HEK293T (cell line): ENCODE results near the gene MKLN1.
A peak's percentile ranks its signal among the peaks of the same experiment; 100 is the strongest.

Source experiments
- CTCF ChIA-PET: fragments of 350-600 bp; formaldehyde crosslinking; extraction: SDS; loops from one replicate; lab custom pipeline; 2021; ENCODE audit warnings: antibody characterized with exemption, inconsistent platforms; lab: Yijun Ruan, JAX
- POLR2A ChIA-PET: fragments of 350-600 bp; formaldehyde crosslinking; extraction: SDS; loops from one replicate; lab custom pipeline; 2020; ENCODE audit warnings: antibody characterized with exemption, inconsistent platforms; lab: Yijun Ruan, JAX
- DNase-seq: peaks from one replicate; pipeline ENCODE4 v3.0.0; 2012; ENCODE audit warnings: mixed read lengths; ENCODE audit errors: extremely low spot score
- ARNT ChIP-seq: fragments of 450-650 bp; IDR thresholded peaks from 2 replicates; pipeline ENCODE4 v1.6.1; 2017; ENCODE audit warnings: mild to moderate bottlenecking
- BHLHE40 ChIP-seq: fragments of 450-650 bp; IDR thresholded peaks from 2 replicates; pipeline ENCODE4 v1.6.1; 2016; ENCODE audit warnings: mild to moderate bottlenecking, moderate library complexity, borderline replicate concordance
- CTBP1 ChIP-seq: fragments of 450-650 bp; IDR thresholded peaks from 2 replicates; pipeline ENCODE4 v1.6.1; 2016; ENCODE audit warnings: borderline replicate concordance
- ELF4 ChIP-seq: fragments of 450-650 bp; IDR thresholded peaks from 2 replicates; pipeline ENCODE4 v1.6.1; 2017; ENCODE audit warnings: antibody characterized with exemption
- FOXA1 ChIP-seq: fragments of 450-650 bp; IDR thresholded peaks from 2 replicates; pipeline ENCODE4 v1.6.1; 2016; ENCODE audit warnings: mild to moderate bottlenecking
- FOXK2 ChIP-seq: fragments of 450-650 bp; IDR thresholded peaks from 2 replicates; pipeline ENCODE4 v1.6.1; 2016; ENCODE audit warnings: mild to moderate bottlenecking
- FOXM1 ChIP-seq: fragments of 450-650 bp; IDR thresholded peaks from 2 replicates; pipeline ENCODE4 v1.6.1; 2017; ENCODE audit warnings: mild to moderate bottlenecking, borderline replicate concordance
- HDGF ChIP-seq: fragments of 450-650 bp; IDR thresholded peaks from 2 replicates; pipeline ENCODE4 v1.6.1; 2017; ENCODE audit warnings: antibody characterized with exemption, borderline replicate concordance
- L3MBTL2 ChIP-seq: fragments of 450-650 bp; conservative IDR thresholded peaks from 2 replicates; pipeline ENCODE4 v1.6.1; 2016; ENCODE audit warnings: mild to moderate bottlenecking
- LEF1 ChIP-seq: fragments of 450-650 bp; IDR thresholded peaks from 2 replicates; pipeline ENCODE4 v1.6.1; 2017; ENCODE audit warnings: mild to moderate bottlenecking, borderline replicate concordance
- NFRKB ChIP-seq: fragments of 450-650 bp; IDR thresholded peaks from 2 replicates; pipeline ENCODE4 v1.6.1; 2016; ENCODE audit warnings: mild to moderate bottlenecking, moderate library complexity
- SP1 ChIP-seq: fragments of 450-650 bp; IDR thresholded peaks from 2 replicates; pipeline ENCODE4 v1.6.1; 2017
- SUZ12 ChIP-seq: fragments of 450-650 bp; IDR thresholded peaks from 2 replicates; pipeline ENCODE4 v1.6.1; 2016; ENCODE audit warnings: mild to moderate bottlenecking
- TARDBP ChIP-seq: fragments of 450-650 bp; IDR thresholded peaks from 2 replicates; pipeline ENCODE4 v1.6.1; 2016
- ZNF384 ChIP-seq: fragments of 450-650 bp; IDR thresholded peaks from 2 replicates; pipeline ENCODE4 v1.6.1; 2016
- TF ChIP-seq, protein P1 (sequence below): fragments of 450-650 bp; IDR thresholded peaks from 2 replicates; pipeline ENCODE4 v1.6.1; 2016

MKLN1 gene

DNA sequence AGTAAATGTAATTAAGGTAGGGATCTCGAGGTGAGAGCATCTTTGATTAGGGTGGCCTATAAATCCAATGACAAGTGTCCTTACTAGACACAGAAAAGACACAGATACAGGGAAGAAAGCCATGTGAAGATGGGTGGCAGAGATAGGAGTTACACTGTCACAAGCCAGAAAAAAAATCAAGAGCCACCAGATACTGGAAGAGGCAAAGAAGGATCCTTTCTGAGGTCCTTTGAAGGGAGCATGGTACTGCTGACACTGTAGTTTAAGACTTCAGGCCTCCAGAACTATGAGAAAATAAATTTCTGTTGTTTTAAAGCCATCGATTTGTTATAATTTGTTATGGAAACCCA lies 56.6 kb downstream of the MKLN1 start:
- no peak for TF ChIP-seq FOXA1
- TF ChIP-seq CTBP1: no peak
- no peak for TF ChIP-seq TARDBP
- no peak for TF ChIP-seq FOXM1
- TF ChIP-seq ZNF384: no peak
- no peak for TF ChIP-seq HDGF
- TF ChIP-seq L3MBTL2: no peak
- TF ChIP-seq SUZ12: no peak
- no peak for TF ChIP-seq BHLHE40
- no peak for TF ChIP-seq FOXK2
- TF ChIP-seq NFRKB: no peak
- TF ChIP-seq ARNT: no peak
- no peak for TF ChIP-seq ELF4
- TF ChIP-seq LEF1: no peak
- DNase-seq: no peak
- POLR2A ChIA-PET: no interaction called here
- CTCF ChIA-PET: interaction anchor here (0.6 kb wide), 1 partner anchor 10 kb away, joined by 3 read pairs; no protein-coding TSS in a partner anchor

DNA sequence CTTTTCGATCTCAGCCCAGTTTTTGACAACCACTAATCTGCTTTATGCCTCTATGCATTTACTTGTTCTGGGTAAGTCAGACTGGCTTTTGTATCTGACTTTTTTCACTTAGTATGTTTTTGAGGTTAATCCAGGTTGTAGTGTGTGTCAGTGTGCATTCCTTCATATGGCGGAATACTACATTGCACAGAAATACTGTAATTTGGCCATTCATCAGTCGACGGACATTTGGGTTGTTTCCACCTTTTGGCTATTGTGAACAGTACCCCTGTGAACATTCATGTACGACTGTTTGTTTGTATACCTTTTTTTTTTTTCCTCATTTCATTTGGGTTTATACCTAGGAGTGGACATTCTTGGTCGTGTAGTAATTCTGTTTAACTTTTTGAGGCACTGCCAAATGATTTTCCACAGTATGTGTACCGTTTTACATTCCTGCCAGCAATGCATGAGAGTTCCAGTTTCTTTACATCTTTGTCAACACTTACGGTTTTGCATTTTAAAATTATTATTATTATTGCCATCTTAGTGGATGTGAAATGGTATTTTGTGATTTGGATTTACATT lies 57.4 kb downstream of the MKLN1 start:
- no peak for DNase-seq
- TF ChIP-seq SP1 (no peak), L3MBTL2 (no peak), HDGF (no peak), ZNF384 (no peak), FOXA1 (no peak), ELF4 (no peak)
- CTCF ChIA-PET: no interaction called here
- POLR2A ChIA-PET: no interaction called here

DNA sequence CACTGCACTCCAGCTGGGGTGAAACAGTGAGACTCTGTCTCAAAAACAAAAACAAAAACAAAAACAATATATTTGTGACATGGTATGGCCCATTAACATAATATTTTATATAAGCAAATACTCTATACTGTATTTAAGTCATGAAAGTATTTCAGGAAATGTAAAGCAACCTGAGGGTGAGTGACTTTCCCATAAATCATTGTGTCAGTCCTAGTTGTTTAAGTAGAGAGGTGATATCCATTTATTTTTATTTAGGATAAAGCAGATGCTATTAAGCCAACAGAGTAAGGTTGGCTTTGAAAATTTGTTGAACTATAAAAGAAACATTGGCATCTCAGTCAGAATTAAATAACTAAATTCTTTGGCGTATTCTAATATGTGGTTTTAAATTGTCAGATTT lies 60.5 kb downstream of the MKLN1 start:
- no peak for TF ChIP-seq FOXA1
- TF ChIP-seq, protein P1, sequence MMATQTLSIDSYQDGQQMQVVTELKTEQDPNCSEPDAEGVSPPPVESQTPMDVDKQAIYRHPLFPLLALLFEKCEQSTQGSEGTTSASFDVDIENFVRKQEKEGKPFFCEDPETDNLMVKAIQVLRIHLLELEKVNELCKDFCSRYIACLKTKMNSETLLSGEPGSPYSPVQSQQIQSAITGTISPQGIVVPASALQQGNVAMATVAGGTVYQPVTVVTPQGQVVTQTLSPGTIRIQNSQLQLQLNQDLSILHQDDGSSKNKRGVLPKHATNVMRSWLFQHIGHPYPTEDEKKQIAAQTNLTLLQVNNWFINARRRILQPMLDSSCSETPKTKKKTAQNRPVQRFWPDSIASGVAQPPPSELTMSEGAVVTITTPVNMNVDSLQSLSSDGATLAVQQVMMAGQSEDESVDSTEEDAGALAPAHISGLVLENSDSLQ: peak; percentile 81
- no peak for TF ChIP-seq SP1
- no peak for TF ChIP-seq NFRKB
- no peak for TF ChIP-seq ZNF384
- DNase-seq: no peak
- ChIA-PET POLR2A (no interaction called here), CTCF (interaction anchor here (0.6 kb wide), 1 partner anchor 39 kb away, joined by 3 read pairs; no protein-coding TSS in a partner anchor)

DNA sequence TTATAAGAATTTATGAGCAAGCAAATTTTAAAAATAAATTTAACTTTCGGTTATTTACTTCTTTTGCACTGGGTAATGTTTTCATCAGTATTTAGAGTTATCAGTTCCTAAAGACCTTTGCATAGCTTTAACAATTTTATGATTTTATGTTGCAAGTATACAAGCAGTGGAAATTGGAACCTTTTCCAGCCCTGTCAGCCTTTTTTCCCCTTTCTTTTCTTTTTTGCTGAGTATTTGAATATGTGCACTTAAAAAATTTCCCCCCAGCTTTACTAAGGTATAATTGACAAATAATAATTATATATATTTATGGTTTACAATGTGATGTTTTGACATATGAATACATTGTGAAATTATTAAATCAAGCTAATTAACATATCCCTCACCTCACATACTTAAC lies 62.6 kb downstream of the MKLN1 start:
- no peak for DNase-seq
- ChIA-PET POLR2A (no interaction called here), CTCF (no interaction called here)
- TF ChIP-seq BHLHE40: no peak
- no peak for TF ChIP-seq ARNT
- no peak for TF ChIP-seq SP1
- TF ChIP-seq FOXM1: no peak
- TF ChIP-seq NFRKB: no peak
- no peak for TF ChIP-seq TARDBP
- TF ChIP-seq ELF4: no peak
- no peak for TF ChIP-seq ZNF384
- no peak for TF ChIP-seq SUZ12
- no peak for TF ChIP-seq LEF1
- TF ChIP-seq, protein P1: no peak

DNA sequence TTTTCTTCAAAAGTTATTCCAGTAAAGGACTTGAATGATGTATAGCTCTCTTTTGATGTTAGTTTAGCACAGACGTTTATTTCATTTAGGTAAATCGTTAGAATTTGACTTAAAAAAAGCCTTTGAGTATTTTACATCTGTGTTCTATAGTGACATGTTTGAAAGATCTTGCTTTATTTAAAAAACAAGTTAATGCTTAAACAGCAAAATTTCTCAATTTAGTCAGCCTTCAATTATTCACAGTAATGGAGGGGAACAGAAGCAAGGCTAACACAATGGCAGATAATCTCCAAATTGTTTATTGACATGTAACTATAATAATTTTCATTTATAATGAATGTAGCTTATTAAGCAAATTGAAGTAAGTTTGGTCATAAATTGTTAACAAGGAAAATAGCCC lies 63.5 kb downstream of the MKLN1 start:
- ChIA-PET CTCF (no interaction called here), POLR2A (interaction anchor here (1.0 kb wide), 1 partner anchor 64 kb away, joined by 4 read pairs; the partner anchor contains the start of gene MKLN1)
- TF ChIP-seq TARDBP (no peak), CTBP1 (no peak), LEF1 (no peak), BHLHE40 (no peak), FOXM1 (no peak), SUZ12 (no peak), L3MBTL2 (no peak)
- DNase-seq: no peak

DNA sequence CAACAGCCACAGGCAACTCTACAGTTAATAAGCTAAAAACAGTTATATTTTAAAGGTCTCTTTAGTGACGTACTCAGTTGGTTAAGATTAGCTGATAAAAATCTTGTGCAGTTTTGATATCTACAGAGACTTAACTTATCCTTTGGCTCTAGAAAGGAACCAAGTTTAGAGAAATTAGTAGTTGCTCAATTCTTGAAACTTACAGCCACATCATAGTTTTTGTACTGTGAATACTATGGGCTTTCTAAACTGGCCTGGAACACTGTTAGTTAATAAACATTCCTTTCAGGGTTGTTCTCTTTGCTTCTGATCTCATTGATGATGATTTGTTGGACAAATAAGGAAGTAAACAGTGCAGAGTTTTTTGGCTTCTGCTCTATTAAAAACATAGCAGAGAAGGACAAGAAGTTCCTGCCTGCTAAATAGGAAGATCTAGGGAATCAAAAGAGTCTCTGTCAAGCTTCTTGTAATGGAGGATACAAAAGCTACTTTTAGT lies 73.1 kb downstream of the MKLN1 start:
- no peak for DNase-seq
- CTCF ChIA-PET: no interaction called here
- TF ChIP-seq SUZ12 (no peak), TARDBP (no peak), NFRKB (no peak), BHLHE40 (no peak), FOXA1 (no peak), ZNF384 (no peak), LEF1 (no peak), HDGF (no peak), FOXM1 (no peak), ARNT (no peak), FOXK2 (no peak), ELF4 (no peak), CTBP1 (no peak), L3MBTL2 (no peak), SP1 (no peak)
- TF ChIP-seq, protein P1: no peak
- POLR2A ChIA-PET: no interaction called here

DNA sequence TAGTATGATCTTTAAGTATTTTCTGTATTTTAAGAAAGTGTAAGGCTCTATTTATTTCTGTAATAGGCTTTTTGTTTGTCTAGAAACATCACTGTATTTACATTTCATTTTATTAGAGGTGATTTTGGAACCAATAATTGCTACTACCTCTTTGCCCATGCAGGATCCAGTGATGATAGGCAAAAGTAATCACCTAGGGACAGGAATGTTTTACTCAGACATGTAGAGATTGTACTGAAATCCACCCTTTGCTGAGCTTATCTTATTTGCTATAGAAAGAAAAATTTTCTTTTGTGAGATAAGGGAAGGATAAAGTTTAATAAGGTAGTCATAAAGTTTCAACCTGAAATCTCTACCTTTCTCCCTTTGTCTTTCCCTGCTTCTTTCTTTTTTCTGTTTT lies 73.5 kb downstream of the MKLN1 start:
- DNase-seq: no peak
- ChIA-PET POLR2A (no interaction called here), CTCF (no interaction called here)
- no peak for TF ChIP-seq TARDBP
- no peak for TF ChIP-seq L3MBTL2
- no peak for TF ChIP-seq NFRKB
- TF ChIP-seq HDGF: no peak
- no peak for TF ChIP-seq ARNT
